ENCODE data around the gene ROBO1.

DNA sequence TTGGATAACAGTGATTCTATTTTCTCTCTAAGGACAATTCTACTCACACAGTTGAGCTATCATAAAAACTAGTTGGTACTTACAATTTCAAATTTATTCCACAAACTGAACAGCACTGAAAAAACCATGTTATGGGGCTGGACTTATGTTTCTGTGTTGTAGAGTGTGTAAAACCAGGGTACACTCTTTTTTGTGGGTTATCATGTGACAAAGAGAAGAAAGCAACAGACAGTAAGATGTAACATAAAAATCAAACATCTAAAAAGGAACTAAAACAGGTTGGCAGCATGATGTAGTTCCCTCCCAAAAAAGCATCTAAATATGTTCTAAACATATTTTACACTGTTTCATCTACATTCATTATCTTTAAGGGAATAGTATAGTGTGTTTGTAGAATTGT, 757.9 kb downstream of the ROBO1 start:
- TF ChIP-seq, protein P1, sequence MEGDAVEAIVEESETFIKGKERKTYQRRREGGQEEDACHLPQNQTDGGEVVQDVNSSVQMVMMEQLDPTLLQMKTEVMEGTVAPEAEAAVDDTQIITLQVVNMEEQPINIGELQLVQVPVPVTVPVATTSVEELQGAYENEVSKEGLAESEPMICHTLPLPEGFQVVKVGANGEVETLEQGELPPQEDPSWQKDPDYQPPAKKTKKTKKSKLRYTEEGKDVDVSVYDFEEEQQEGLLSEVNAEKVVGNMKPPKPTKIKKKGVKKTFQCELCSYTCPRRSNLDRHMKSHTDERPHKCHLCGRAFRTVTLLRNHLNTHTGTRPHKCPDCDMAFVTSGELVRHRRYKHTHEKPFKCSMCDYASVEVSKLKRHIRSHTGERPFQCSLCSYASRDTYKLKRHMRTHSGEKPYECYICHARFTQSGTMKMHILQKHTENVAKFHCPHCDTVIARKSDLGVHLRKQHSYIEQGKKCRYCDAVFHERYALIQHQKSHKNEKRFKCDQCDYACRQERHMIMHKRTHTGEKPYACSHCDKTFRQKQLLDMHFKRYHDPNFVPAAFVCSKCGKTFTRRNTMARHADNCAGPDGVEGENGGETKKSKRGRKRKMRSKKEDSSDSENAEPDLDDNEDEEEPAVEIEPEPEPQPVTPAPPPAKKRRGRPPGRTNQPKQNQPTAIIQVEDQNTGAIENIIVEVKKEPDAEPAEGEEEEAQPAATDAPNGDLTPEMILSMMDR (conservative IDR thresholded peaks at IDR 0.05; ENCODE audit: low read depth, low read length) = no peak
- no peak for TF ChIP-seq EZH2 (IDR thresholded peaks at IDR 0.05; ENCODE audit: borderline replicate concordance, low read depth, low read length, poor library complexity, severe bottlenecking)

Data from A673 (cell line).